ENCODE data around the gene UTP11.
A peak's percentile ranks its signal among the peaks of the same experiment; 100 is the strongest.
"Not testable (repeated sequence)": the region's sequence is repeated elsewhere in the genome, so short reads cannot be mapped to it uniquely, and the experiment has no call there.

UTP11 gene

GRCh38 chr1:38012363-38013226 lies at the start of gene UTP11:
Gene UTP11, plus strand, starts transcription at chr1:38012734. Its CDS starts 69 bp downstream, at chr1:38012803.
- DNase-seq: peak; percentile 86 to 95

- not testable (repeated sequence) for DNase-seq
Measured at GRCh38 chr1:37964106-37964505, 48.4 kb upstream of the UTP11 start.

- DNase-seq: no peak
Measured at GRCh38 chr1:37965301-37965700, 47.2 kb upstream of the UTP11 start.

- not testable (repeated sequence) for DNase-seq
Measured at GRCh38 chr1:37973684-37974083, 38.9 kb upstream of the UTP11 start.

GRCh38 chr1:37974567-37974966 lies 38.0 kb upstream of the UTP11 start:
- DNase-seq: no peak

GRCh38 chr1:37975083-37975482 lies 37.5 kb upstream of the UTP11 start:
- DNase-seq: peak in 1 of 2 experiments; percentile 4

GRCh38 chr1:37978541-37978940 lies 34.0 kb upstream of the UTP11 start:
- DNase-seq: no peak

- DNase-seq: no peak
Measured at GRCh38 chr1:37983546-37983945, 29.0 kb upstream of the UTP11 start.

GRCh38 chr1:37987679-37988078 lies 24.9 kb upstream of the UTP11 start:
- DNase-seq: no peak

GRCh38 chr1:37989361-37989930 lies 23.1 kb upstream of the UTP11 start:
- no peak for DNase-seq

GRCh38 chr1:37994886-37995566 lies 17.5 kb upstream of the UTP11 start:
- no peak for DNase-seq

GRCh38 chr1:37995751-37996345 lies 16.7 kb upstream of the UTP11 start:
- DNase-seq: no peak

- DNase-seq: no peak
Measured at GRCh38 chr1:37997256-37998088, 15.1 kb upstream of the UTP11 start.

- no peak for DNase-seq
Measured at GRCh38 chr1:37998089-37998808, 14.3 kb upstream of the UTP11 start.

- DNase-seq: no peak
Measured at GRCh38 chr1:37998913-37999429, 13.6 kb upstream of the UTP11 start.

- DNase-seq: no peak
Measured at GRCh38 chr1:37999430-38000232, 12.9 kb upstream of the UTP11 start.

- DNase-seq: no peak
Measured at GRCh38 chr1:38000233-38000528, 12.4 kb upstream of the UTP11 start.

GRCh38 chr1:38000529-38001455 lies 11.7 kb upstream of the UTP11 start:
- no peak for DNase-seq

Data from cerebellar nuclear complex (tissue), 1 donor.